ENCODE measurements around the gene SERPINB8.
"Not testable (repeated sequence)": the region's sequence is repeated elsewhere in the genome, so short reads cannot be mapped to it uniquely, and the experiment has no call there.

Gene SERPINB8, protein sequence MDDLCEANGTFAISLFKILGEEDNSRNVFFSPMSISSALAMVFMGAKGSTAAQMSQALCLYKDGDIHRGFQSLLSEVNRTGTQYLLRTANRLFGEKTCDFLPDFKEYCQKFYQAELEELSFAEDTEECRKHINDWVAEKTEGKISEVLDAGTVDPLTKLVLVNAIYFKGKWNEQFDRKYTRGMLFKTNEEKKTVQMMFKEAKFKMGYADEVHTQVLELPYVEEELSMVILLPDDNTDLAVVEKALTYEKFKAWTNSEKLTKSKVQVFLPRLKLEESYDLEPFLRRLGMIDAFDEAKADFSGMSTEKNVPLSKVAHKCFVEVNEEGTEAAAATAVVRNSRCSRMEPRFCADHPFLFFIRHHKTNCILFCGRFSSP

GRCh38 chr18:63969942-63970808 lies at the start of gene SERPINB8:
SERPINB8 (plus strand) TSS chr18:63970081; CDS start chr18:63978309, 8,228 bp downstream.
- Mint-ChIP-seq H3K4me1 (ENCODE audit: low read depth) (peaks cover 54% of the 10 kb centered on the region), H3K27me3 (no peaks in the 10 kb centered on the region), H3K27ac (peak within 1 kb of the TSS; percentile 96), H3K36me3 (ENCODE audit: low read depth) (no peaks in the 10 kb centered on the region), H3K9me3 (no peaks in the 10 kb centered on the region), H3K4me3 (peak within 1 kb of the TSS; percentile 91)

DNA sequence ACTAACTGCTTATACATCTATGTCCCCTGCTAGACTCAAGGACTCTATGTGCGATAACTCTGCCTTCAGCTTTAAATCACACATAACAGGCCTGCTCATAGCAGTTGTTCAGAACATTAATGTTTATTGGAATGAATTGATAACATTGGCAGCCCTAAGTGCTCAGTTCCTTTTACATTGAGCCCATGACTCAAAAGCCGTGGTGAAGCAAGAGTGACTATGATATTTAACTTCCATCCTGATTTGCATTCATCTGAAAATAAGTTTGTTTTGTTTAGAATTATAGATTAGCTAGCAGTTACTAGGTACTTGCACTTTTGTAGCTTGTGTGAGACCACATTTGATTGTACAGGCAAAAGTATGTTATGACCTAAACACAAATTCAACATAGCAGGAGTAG lies 47.8 kb upstream of the SERPINB8 start:
- Mint-ChIP-seq H3K4me3 (no peak overlapping the region), H3K9me3 (no peaks in the 10 kb centered on the region), H3K27me3 (peaks cover 50% of the 10 kb centered on the region), H3K36me3 (ENCODE audit: low read depth) (no peaks in the 10 kb centered on the region), H3K4me1 (ENCODE audit: low read depth) (no peaks in the 10 kb centered on the region), H3K27ac (no peak overlapping the region)

- peaks cover 47% of the 10 kb centered on the region for H3K27me3 Mint-ChIP-seq
- H3K4me1 Mint-ChIP-seq (ENCODE audit: low read depth) = no peaks in the 10 kb centered on the region
- no peak overlapping the region for H3K4me3 Mint-ChIP-seq
- H3K9me3 Mint-ChIP-seq = no peaks in the 10 kb centered on the region
- H3K36me3 Mint-ChIP-seq (ENCODE audit: low read depth) = no peaks in the 10 kb centered on the region
- no peak overlapping the region for H3K27ac Mint-ChIP-seq
Observed at GRCh38 chr18:63924551-63924950, 45.3 kb upstream of the SERPINB8 start.

- Mint-ChIP-seq H3K27me3 (peaks cover 48% of the 10 kb centered on the region), H3K4me1 (ENCODE audit: low read depth) (no peaks in the 10 kb centered on the region), H3K9me3 (no peaks in the 10 kb centered on the region), H3K4me3 (no peak overlapping the region), H3K36me3 (ENCODE audit: low read depth) (no peaks in the 10 kb centered on the region), H3K27ac (no peak overlapping the region)
Observed at GRCh38 chr18:63928331-63928730, 41.5 kb upstream of the SERPINB8 start.

- H3K4me1 Mint-ChIP-seq (ENCODE audit: low read depth); H3K4me3 Mint-ChIP-seq; H3K36me3 Mint-ChIP-seq (ENCODE audit: low read depth); H3K27ac Mint-ChIP-seq; H3K9me3 Mint-ChIP-seq: not testable (repeated sequence)
- H3K27me3 Mint-ChIP-seq = peaks cover 47% of the 10 kb centered on the region
Observed at GRCh38 chr18:63929369-63929768, 40.5 kb upstream of the SERPINB8 start.

GRCh38 chr18:63930773-63931354 lies 39.0 kb upstream of the SERPINB8 start:
- H3K27me3 Mint-ChIP-seq = peaks cover 52% of the 10 kb centered on the region
- no peaks in the 10 kb centered on the region for H3K4me1 Mint-ChIP-seq (ENCODE audit: low read depth)
- no peaks in the 10 kb centered on the region for H3K36me3 Mint-ChIP-seq (ENCODE audit: low read depth)
- no peaks in the 10 kb centered on the region for H3K9me3 Mint-ChIP-seq
- H3K27ac Mint-ChIP-seq = no peak overlapping the region
- H3K4me3 Mint-ChIP-seq = no peak overlapping the region

- peak overlapping the region; percentile 78 for H3K4me3 Mint-ChIP-seq
- no peaks in the 10 kb centered on the region for H3K9me3 Mint-ChIP-seq
- no peaks in the 10 kb centered on the region for H3K4me1 Mint-ChIP-seq (ENCODE audit: low read depth)
- H3K27ac Mint-ChIP-seq = no peak overlapping the region
- H3K36me3 Mint-ChIP-seq (ENCODE audit: low read depth) = no peaks in the 10 kb centered on the region
- H3K27me3 Mint-ChIP-seq = peaks cover 39% of the 10 kb centered on the region
Observed at GRCh38 chr18:63936156-63936931, 33.5 kb upstream of the SERPINB8 start.

- Mint-ChIP-seq H3K4me3 (no peak overlapping the region), H3K9me3 (no peaks in the 10 kb centered on the region), H3K4me1 (ENCODE audit: low read depth) (no peaks in the 10 kb centered on the region), H3K27ac (no peak overlapping the region), H3K27me3 (peaks cover 45% of the 10 kb centered on the region), H3K36me3 (ENCODE audit: low read depth) (no peaks in the 10 kb centered on the region)
Observed at GRCh38 chr18:63936932-63937393, 32.9 kb upstream of the SERPINB8 start.

DNA sequence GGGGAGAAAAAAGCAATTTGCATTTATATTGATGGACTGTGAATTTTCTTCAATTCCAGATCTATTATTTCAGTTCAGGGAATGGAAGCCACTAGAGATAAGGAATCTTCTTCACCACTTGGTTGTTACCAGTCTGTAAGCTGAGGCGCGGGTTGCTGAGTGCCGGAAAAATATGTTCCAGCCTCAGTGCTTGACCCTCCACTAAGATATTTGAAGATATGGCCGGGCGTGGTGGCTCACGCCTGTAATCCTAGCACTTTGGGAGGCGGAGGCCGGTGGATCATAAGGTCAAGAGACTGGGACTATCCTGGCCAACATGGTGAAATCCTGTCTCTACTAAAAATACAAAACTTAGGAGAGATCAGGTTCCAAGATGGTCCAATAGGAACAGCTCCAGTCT lies 29.9 kb upstream of the SERPINB8 start:
- no peak overlapping the region for H3K4me3 Mint-ChIP-seq
- H3K9me3 Mint-ChIP-seq = no peaks in the 10 kb centered on the region
- H3K36me3 Mint-ChIP-seq (ENCODE audit: low read depth) = no peaks in the 10 kb centered on the region
- H3K27ac Mint-ChIP-seq = no peak overlapping the region
- H3K4me1 Mint-ChIP-seq (ENCODE audit: low read depth) = no peaks in the 10 kb centered on the region
- peaks cover 49% of the 10 kb centered on the region for H3K27me3 Mint-ChIP-seq

- not testable (repeated sequence) for H3K4me1 Mint-ChIP-seq (ENCODE audit: low read depth); H3K4me3 Mint-ChIP-seq; H3K36me3 Mint-ChIP-seq (ENCODE audit: low read depth); H3K9me3 Mint-ChIP-seq; H3K27ac Mint-ChIP-seq
- H3K27me3 Mint-ChIP-seq = peaks cover 49% of the 10 kb centered on the region
Observed at GRCh38 chr18:63940543-63941050, 29.3 kb upstream of the SERPINB8 start.

- Mint-ChIP-seq H3K9me3 (peaks cover 4% of the 10 kb centered on the region), H3K4me3 (no peak overlapping the region), H3K27me3 (peaks cover 60% of the 10 kb centered on the region), H3K27ac (no peak overlapping the region), H3K36me3 (ENCODE audit: low read depth) (peaks cover 4% of the 10 kb centered on the region), H3K4me1 (ENCODE audit: low read depth) (peaks cover 48% of the 10 kb centered on the region)
Observed at GRCh38 chr18:63947051-63947790, 22.7 kb upstream of the SERPINB8 start.

- H3K9me3 Mint-ChIP-seq = peaks cover 4% of the 10 kb centered on the region
- peaks cover 4% of the 10 kb centered on the region for H3K36me3 Mint-ChIP-seq (ENCODE audit: low read depth)
- H3K4me3 Mint-ChIP-seq = peak within 1 kb of the TSS; percentile 81
- H3K27me3 Mint-ChIP-seq = peaks cover 45% of the 10 kb centered on the region
- peak within 1 kb of the TSS; percentile 58 for H3K27ac Mint-ChIP-seq
- H3K4me1 Mint-ChIP-seq (ENCODE audit: low read depth) = peaks cover 48% of the 10 kb centered on the region
Observed at GRCh38 chr18:63949068-63949737, 20.7 kb upstream of the SERPINB8 start, which contains the start of gene HMSD. HMSD (plus strand) TSS chr18:63949301; CDS start chr18:63953456, 4,155 bp downstream.

DNA sequence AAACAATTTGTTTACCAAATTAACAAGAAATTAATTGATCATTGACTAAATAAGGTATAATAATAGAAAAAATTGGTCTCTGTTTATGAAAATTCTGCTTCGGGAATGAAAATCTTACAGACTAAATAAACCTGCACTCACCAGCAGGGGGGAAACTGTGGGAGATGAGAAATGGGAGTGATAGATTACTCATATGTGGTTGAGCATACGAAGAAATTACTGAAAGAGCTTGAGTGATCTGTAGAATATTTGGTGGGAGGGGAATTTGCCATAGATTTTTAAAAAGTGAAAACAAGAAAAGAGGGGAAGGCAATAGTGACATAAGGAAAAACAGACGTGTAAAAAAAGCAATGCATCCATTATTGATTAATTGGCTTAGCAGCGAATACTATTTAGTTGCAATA lies 18.6 kb upstream of the SERPINB8 start:
- Mint-ChIP-seq H3K4me1 (ENCODE audit: low read depth) (peaks cover 48% of the 10 kb centered on the region), H3K36me3 (ENCODE audit: low read depth) (peaks cover 10% of the 10 kb centered on the region), H3K4me3 (peak overlapping the region; percentile 24), H3K9me3 (peaks cover 4% of the 10 kb centered on the region), H3K27ac (peak overlapping the region; percentile 69), H3K27me3 (peaks cover 39% of the 10 kb centered on the region)

All from stimulated activated naive CD8-positive, alpha-beta T cell treated with anti-CD3 and anti-CD28 coated beads, Interleukin-15, Interleukin-2, amounts not matched to agents 100 ng/mL and 50 ng/mL, for 24 hours (primary cell).